Activated CD4-positive, alpha-beta T cell treated with anti-CD3 and anti-CD28 coated beads, Interleukin-2, amount 10 ng/mL, durations not matched to agents 24 days and 14 days (primary cell): ENCODE results near the gene NAALADL2. TPM values are rescaled to one million over a fixed set of nuclear protein-coding genes. Genes with fewer than 3 reads are reported as not detected.
"Not testable (repeated sequence)": the region's sequence is repeated elsewhere in the genome, so short reads cannot be mapped to it uniquely, and the experiment has no call there.

Source experiments
- DNase-seq: peaks from one replicate; pipeline ENCODE4 v3.0.0; 2022
- H3K27ac Mint-ChIP-seq: one replicate; pipeline ENCODE4 v1.8.0; 2022; ENCODE audit warnings: mild to moderate bottlenecking, mixed read lengths
- H3K27me3 Mint-ChIP-seq: one replicate; pipeline ENCODE4 v1.8.0; 2022; ENCODE audit warnings: mixed read lengths
- H3K36me3 Mint-ChIP-seq: one replicate; pipeline ENCODE4 v1.8.0; 2022; ENCODE audit warnings: low read depth, mild to moderate bottlenecking, mixed read lengths
- H3K4me1 Mint-ChIP-seq: one replicate; pipeline ENCODE4 v1.8.0; 2021; ENCODE audit warnings: mixed read lengths
- H3K4me3 Mint-ChIP-seq: one replicate; pipeline ENCODE4 v1.8.0; 2022; ENCODE audit warnings: mild to moderate bottlenecking, moderate library complexity, mixed read lengths
- H3K9me3 Mint-ChIP-seq: one replicate; pipeline ENCODE4 v1.8.0; 2021; ENCODE audit warnings: mixed read lengths
- intact Hi-C: fragments of 100-400 bp; cut with micrococcal nuclease; formaldehyde crosslinking; loops from one replicate; pipeline ENCODE4 v1.15.1; 2023
- total RNA-seq: library from RNA; stranded (reverse); gene quantifications from 2 replicates; pipeline ENCODE4 v1.2.3, GENCODE V29; 2022

The NAALADL2 gene
- total RNA-seq, 1 donor from 2014 or later, result not detected

DNA sequence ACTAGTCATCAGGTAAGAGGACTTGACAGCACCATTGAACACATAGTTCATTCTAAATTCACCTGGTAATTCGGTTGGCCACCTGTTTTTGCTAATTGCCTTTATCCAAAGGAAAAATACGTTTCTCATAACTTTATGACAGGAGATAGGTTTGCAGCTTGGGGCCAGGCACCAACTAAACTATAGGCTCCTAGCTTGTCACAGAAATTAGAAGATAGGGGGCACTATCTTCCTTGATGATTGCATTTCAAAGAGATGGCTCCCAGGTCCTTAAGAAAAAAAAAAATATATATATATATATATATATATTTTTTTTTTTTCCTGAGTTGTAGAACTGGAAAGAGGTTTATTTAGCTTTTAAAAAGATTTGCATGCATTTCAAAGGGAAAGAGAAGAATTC, 563.6 kb downstream of the NAALADL2 start:
- H3K27ac Mint-ChIP-seq, result no peak overlapping the region
- H3K4me3 Mint-ChIP-seq, result no peak overlapping the region

DNA sequence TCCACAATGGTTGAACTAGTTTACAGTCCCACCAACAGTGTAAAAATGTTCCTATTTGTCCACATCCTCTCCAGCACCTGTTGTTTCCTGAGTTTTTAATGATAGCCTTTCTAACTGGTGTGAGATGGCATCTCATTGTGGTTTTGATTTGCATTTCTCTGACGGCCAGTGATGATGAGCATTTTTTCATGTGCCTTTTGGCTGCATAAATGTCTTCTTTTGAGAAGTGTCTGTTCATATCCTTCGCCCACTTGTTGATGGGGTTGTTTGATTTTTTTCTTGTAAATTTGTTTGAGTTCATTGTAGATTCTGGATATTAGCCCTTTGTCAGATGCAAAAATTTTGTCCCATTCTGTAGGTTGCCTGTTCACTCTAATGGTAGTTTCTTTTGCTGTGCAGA, 564.7 kb downstream of the NAALADL2 start:
- H3K9me3 Mint-ChIP-seq, H3K27me3 Mint-ChIP-seq, DNase-seq, H3K27ac Mint-ChIP-seq, H3K36me3 Mint-ChIP-seq, H3K4me3 Mint-ChIP-seq, intact Hi-C loops, H3K4me1 Mint-ChIP-seq: not testable (repeated sequence)

More for the DNA sequence above, 563.6 kb downstream of the NAALADL2 start:
- Mint-ChIP-seq H3K9me3 (no peaks in the 10 kb centered on the region), H3K36me3 (no peaks in the 10 kb centered on the region), H3K27me3 (no peaks in the 10 kb centered on the region), H3K4me1 (no peaks in the 10 kb centered on the region)
- intact Hi-C loops, result no loop called here
- DNase-seq, result no peak

DNA sequence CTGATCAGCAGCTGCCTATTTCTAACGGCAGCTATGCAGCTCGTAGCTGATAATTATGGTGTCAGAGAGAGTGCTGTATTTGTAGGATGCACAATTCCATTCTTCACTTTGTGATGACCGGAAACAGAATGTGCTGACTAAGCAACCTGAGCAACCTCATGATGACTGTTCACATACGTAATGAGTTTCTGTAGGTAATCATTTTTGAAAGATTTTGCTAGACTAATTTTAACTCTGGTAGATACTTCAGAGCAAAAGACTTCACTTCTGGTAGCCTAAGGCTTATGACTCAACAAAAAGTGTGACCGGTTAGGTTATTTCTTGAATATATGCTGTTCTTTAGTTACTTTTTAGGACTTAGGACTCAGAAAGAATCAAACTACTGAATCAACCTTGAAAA, 567.7 kb downstream of the NAALADL2 start:
- Mint-ChIP-seq H3K4me1 (no peaks in the 10 kb centered on the region), H3K27me3 (no peaks in the 10 kb centered on the region), H3K36me3 (no peaks in the 10 kb centered on the region), H3K4me3 (no peak overlapping the region), H3K9me3 (no peaks in the 10 kb centered on the region), H3K27ac (no peak overlapping the region)
- intact Hi-C loops, result no loop called here
- DNase-seq, result no peak

DNA sequence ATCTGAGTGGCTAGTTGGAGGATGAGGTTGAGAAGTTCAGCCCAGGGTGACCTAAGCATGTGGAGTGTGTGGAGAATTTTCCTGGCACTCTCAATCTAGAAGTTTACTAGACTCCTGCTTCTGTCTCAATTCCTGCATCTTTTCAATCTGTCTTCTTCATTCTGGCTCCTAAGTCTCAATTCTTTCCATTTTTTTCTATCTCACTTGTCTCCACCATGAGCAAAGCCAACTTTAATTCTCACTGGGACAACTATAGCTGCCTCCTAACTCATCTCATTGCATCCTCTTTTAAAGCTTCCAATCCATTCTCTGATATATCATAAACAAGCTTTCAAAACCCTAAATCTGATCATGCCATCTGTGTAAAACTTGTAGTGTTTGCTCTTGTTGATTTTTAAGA, 569.3 kb downstream of the NAALADL2 start:
- no peaks in the 10 kb centered on the region for H3K27me3 Mint-ChIP-seq
- DNase-seq, result no peak
- no peak overlapping the region for H3K4me3 Mint-ChIP-seq
- H3K4me1 Mint-ChIP-seq, result no peaks in the 10 kb centered on the region
- no peak overlapping the region for H3K27ac Mint-ChIP-seq
- intact Hi-C loops, result no loop called here
- no peaks in the 10 kb centered on the region for H3K36me3 Mint-ChIP-seq
- H3K9me3 Mint-ChIP-seq, result no peaks in the 10 kb centered on the region

DNA sequence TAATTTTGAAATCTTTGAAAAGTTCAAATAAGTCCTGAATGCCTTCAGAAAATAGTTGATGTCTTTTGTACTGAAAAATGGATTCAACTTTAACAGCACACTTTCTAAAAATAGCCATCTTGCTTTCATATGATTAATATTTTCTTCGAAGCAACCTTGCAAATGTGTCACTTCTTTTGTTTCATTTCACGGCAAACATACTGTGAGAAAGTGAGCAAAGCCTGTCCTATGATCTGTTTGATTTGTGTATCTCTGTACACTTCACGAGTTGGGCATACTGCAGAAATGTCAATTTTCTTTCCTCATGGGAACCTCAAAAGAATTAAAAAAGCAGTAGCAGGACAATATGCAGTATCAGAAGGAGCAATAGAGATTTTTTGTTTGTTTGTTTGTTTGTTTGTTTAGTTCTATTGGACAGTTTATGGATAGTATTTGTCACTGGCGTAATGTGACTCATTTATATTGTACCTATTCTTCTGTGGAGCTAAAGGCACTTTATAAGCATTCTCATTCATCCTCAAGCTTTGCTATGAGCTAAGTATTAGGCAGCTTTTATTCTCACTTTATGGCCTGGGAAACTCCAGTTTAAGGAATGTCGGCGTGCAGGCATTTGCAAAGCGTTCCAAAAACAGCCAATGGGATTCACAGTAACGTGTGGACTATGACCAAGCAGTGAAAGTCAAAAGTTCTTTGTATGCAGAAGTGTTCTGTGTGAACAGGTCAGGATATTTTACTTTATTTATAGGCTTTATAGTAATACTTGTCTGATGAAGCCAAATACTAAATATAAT, 572.0 kb downstream of the NAALADL2 start:
- DNase-seq, result no peak
- no peaks in the 10 kb centered on the region for H3K4me1 Mint-ChIP-seq
- no peak overlapping the region for H3K27ac Mint-ChIP-seq
- no peaks in the 10 kb centered on the region for H3K9me3 Mint-ChIP-seq
- intact Hi-C loops, result no loop called here
- H3K27me3 Mint-ChIP-seq, result no peaks in the 10 kb centered on the region
- no peaks in the 10 kb centered on the region for H3K36me3 Mint-ChIP-seq
- H3K4me3 Mint-ChIP-seq, result no peak overlapping the region

GRCh38 chr3:175432376-175433025, 573.4 kb downstream of the NAALADL2 start:
- no peaks in the 10 kb centered on the region for H3K36me3 Mint-ChIP-seq
- no peak for DNase-seq
- H3K4me1 Mint-ChIP-seq, result no peaks in the 10 kb centered on the region
- no peak overlapping the region for H3K27ac Mint-ChIP-seq
- intact Hi-C loops, result no loop called here
- H3K4me3 Mint-ChIP-seq, result no peak overlapping the region
- H3K9me3 Mint-ChIP-seq, result no peaks in the 10 kb centered on the region
- H3K27me3 Mint-ChIP-seq, result no peaks in the 10 kb centered on the region

DNA sequence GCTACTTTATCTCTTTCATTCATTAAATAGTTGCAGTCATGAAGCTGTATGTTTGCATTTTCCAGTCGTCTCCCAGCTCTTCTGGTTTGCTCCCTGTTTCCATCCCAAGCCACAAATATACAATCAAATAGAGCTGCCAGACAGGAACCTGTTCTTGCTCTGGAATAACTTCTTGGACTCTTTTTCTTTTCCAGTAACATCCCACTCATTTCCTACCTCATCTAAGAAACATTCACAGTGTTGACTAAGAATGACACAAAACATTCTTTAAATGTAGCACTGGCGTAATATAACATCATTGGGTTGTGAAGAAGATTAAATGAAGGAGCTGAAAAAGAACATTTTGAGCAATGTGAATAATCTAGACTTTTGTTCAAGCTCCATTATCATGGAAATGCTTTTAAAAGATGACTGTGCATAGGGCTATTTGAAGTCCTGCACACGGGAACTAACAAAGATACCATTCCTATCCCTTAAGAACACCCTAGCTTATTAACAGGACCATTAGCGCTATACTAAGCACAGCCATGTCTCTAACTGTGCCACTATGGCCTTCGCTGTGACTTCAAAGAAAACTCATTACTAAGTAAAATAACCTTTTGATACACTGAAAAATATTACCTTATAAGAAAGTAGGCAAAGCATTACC, 574.0 kb downstream of the NAALADL2 start:
- H3K36me3 Mint-ChIP-seq, result no peaks in the 10 kb centered on the region
- H3K4me1 Mint-ChIP-seq, result no peaks in the 10 kb centered on the region
- no peak overlapping the region for H3K4me3 Mint-ChIP-seq

DNA sequence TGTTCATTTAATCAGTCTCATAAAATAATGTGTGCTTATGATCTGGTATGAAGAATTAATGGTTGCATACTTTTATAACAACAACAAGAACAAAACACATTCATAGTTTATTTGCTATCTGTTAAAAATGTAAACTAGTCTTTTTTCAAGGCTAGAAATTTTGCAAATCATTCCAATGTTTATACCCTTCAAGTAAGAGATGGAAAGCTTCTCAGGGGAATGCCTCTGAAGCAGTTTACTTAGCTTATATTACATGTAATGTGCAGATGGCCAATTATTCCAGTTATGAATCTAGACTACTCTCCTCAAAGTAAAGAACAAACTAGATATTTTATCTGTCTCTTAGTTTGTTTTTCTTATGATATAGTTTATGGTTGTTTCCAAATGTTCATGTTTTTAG, 575.4 kb downstream of the NAALADL2 start:
- Mint-ChIP-seq H3K27me3 (no peaks in the 10 kb centered on the region), H3K36me3 (no peaks in the 10 kb centered on the region), H3K27ac (no peak overlapping the region)

More for the DNA sequence above, 574.0 kb downstream of the NAALADL2 start:
- no peaks in the 10 kb centered on the region for H3K9me3 Mint-ChIP-seq
- no peaks in the 10 kb centered on the region for H3K27me3 Mint-ChIP-seq
- no peak overlapping the region for H3K27ac Mint-ChIP-seq
- intact Hi-C loops, result no loop called here
- DNase-seq, result no peak

GRCh38 chr3:175443682-175444081, 584.5 kb downstream of the NAALADL2 start:
- no peak for DNase-seq
- no peaks in the 10 kb centered on the region for H3K27me3 Mint-ChIP-seq
- no peak overlapping the region for H3K4me3 Mint-ChIP-seq
- H3K36me3 Mint-ChIP-seq, result no peaks in the 10 kb centered on the region
- H3K4me1 Mint-ChIP-seq, result no peaks in the 10 kb centered on the region
- H3K27ac Mint-ChIP-seq, result no peak overlapping the region
- peaks cover 8% of the 10 kb centered on the region for H3K9me3 Mint-ChIP-seq
- intact Hi-C loops, result no loop called here

More for the DNA sequence above, 575.4 kb downstream of the NAALADL2 start:
- no peaks in the 10 kb centered on the region for H3K9me3 Mint-ChIP-seq
- H3K4me3 Mint-ChIP-seq, result no peak overlapping the region
- no peak for DNase-seq
- intact Hi-C loops, result no loop called here
- no peaks in the 10 kb centered on the region for H3K4me1 Mint-ChIP-seq

GRCh38 chr3:175445741-175446140, 586.6 kb downstream of the NAALADL2 start:
- intact Hi-C loops, result no loop called here
- Mint-ChIP-seq H3K9me3 (no peaks in the 10 kb centered on the region), H3K4me1 (no peaks in the 10 kb centered on the region), H3K36me3 (no peaks in the 10 kb centered on the region), H3K27me3 (no peaks in the 10 kb centered on the region), H3K4me3 (no peak overlapping the region), H3K27ac (no peak overlapping the region)
- no peak for DNase-seq

GRCh38 chr3:175447521-175447920, 588.4 kb downstream of the NAALADL2 start:
- Mint-ChIP-seq H3K36me3 (no peaks in the 10 kb centered on the region), H3K27ac (no peak overlapping the region), H3K4me3 (no peak overlapping the region), H3K27me3 (no peaks in the 10 kb centered on the region), H3K4me1 (no peaks in the 10 kb centered on the region), H3K9me3 (no peaks in the 10 kb centered on the region)
- intact Hi-C loops, result no loop called here
- no peak for DNase-seq

GRCh38 chr3:175453361-175453760, 594.2 kb downstream of the NAALADL2 start:
- no peaks in the 10 kb centered on the region for H3K36me3 Mint-ChIP-seq
- intact Hi-C loops, result no loop called here
- H3K4me3 Mint-ChIP-seq, result no peak overlapping the region
- no peak overlapping the region for H3K27ac Mint-ChIP-seq
- H3K27me3 Mint-ChIP-seq, result no peaks in the 10 kb centered on the region
- no peak for DNase-seq
- no peaks in the 10 kb centered on the region for H3K4me1 Mint-ChIP-seq
- H3K9me3 Mint-ChIP-seq, result no peaks in the 10 kb centered on the region

DNA sequence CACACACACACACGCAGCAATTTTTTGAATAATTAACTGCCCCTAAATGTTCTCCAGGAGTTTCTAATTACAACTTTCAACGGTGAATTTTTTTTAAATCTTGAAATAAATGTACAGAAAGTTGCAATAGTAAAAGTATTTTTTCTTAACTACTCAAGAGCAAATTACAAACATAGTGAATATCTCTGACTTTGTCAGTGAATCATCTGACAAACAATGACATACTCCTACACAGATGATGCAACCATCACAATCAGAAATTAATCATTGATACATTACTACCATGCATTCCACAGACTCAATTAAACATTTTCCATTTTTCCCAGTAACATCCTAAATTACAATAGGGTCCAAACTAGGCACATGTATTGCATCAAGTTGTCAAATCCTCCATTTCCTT, 597.3 kb downstream of the NAALADL2 start:
- no peaks in the 10 kb centered on the region for H3K36me3 Mint-ChIP-seq
- no peak for DNase-seq
- H3K4me1 Mint-ChIP-seq, result no peaks in the 10 kb centered on the region
- no peak overlapping the region for H3K4me3 Mint-ChIP-seq
- no peaks in the 10 kb centered on the region for H3K27me3 Mint-ChIP-seq
- H3K9me3 Mint-ChIP-seq, result peaks cover 2% of the 10 kb centered on the region
- H3K27ac Mint-ChIP-seq, result no peak overlapping the region
- intact Hi-C loops, result no loop called here

DNA sequence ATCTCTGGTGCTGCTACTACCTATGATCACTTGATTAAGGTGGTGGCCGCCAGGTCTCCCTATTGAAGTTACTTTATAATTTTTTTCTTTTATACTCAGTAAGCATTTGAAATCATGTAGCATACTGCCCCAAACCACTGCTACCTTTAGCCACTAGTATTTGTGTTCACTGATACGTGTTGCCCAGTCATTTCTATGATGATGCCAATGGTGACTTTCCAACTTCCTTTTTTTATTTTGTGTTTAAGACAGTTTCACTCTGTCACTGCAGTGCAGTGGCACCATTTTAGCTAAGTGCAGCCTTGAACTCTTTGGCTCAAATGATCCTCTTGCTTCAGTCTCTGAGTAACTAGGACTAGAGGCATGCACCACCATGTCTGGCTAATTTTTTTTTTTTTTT, 598.2 kb downstream of the NAALADL2 start:
- Mint-ChIP-seq H3K36me3 (no peaks in the 10 kb centered on the region), H3K9me3 (peaks cover 7% of the 10 kb centered on the region), H3K27me3 (no peaks in the 10 kb centered on the region), H3K27ac (no peak overlapping the region), H3K4me1 (no peaks in the 10 kb centered on the region), H3K4me3 (no peak overlapping the region)
- intact Hi-C loops, result no loop called here
- no peak for DNase-seq
